ENCODE data around the gene SLC29A3. TPM values are rescaled to one million over a fixed set of nuclear protein-coding genes. Genes with fewer than 3 reads are reported as not detected.

SLC29A3 gene
- total RNA-seq, 3 donors from 2014 or later (not counting 1 experiment from before 2014, with no cell fraction given), result 4.0 to 6.6 (median 5.3) TPM

DNA sequence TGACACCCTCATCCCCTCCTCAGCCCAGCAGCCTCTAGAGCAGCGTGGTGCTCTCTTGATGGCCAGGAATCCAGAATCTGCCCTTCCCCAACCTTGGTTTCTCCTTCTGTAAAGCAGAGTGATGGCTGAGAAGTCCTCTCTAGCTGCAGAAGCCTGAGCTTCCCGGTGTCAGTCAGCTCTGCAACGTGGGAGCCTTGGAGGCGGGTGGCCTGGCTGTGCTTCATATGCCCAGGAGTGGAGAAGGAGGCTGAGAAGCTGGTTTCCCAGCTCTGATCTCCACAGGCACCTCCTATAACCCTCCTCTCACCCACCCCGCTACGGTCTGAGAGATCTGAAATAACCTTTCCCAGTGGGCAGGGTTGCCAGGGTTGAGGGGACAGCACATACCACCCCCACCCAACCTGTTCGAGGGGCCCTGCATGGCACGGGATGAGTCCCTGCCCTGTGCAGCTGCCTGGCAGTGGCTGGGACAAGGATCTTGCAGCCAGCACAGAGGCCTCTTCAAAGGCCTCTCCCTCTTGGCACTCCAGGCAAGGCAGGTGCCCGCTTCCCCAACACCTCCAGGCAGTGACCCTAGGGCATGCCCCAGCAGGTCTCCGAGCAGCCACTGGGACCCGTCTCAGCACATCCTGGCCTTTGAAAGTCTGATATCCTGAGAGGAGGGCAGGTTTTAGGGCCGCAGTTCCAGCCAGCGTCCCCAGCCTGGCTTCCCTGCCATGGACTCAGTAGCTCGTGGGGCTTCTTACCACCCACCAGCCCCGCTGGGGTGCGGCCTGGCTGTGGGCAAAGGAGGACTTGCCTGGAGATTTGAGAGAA is 18.3 kb upstream of the SLC29A3 start:
- Mint-ChIP-seq H3K27me3 (ENCODE audit: low read depth in 2 of 2) (peaks cover 7% of the 10 kb centered on the region in 2 donors), H3K9me3 (no peaks in the 10 kb centered on the region), H3K27ac (no peak overlapping the region), H3K4me3 (no peak overlapping the region), H3K36me3 (no peaks in the 10 kb centered on the region), H3K4me1 (no peaks in the 10 kb centered on the region)
- TF ChIP-seq, protein P1, sequence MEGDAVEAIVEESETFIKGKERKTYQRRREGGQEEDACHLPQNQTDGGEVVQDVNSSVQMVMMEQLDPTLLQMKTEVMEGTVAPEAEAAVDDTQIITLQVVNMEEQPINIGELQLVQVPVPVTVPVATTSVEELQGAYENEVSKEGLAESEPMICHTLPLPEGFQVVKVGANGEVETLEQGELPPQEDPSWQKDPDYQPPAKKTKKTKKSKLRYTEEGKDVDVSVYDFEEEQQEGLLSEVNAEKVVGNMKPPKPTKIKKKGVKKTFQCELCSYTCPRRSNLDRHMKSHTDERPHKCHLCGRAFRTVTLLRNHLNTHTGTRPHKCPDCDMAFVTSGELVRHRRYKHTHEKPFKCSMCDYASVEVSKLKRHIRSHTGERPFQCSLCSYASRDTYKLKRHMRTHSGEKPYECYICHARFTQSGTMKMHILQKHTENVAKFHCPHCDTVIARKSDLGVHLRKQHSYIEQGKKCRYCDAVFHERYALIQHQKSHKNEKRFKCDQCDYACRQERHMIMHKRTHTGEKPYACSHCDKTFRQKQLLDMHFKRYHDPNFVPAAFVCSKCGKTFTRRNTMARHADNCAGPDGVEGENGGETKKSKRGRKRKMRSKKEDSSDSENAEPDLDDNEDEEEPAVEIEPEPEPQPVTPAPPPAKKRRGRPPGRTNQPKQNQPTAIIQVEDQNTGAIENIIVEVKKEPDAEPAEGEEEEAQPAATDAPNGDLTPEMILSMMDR (IDR thresholded peaks at IDR 0.05), result no peak
- no peaks in the 10 kb centered on the region for H3K9me3 ChIP-seq (ENCODE audit: control insufficient read depth, insufficient read depth, low read length)
- no peak overlapping the region for H3K27ac ChIP-seq (ENCODE audit: low read length)
- no peaks in the 10 kb centered on the region for H3K27me3 ChIP-seq (ENCODE audit: control insufficient read depth, insufficient read depth, low read length)
- no peak overlapping the region for H3K4me3 ChIP-seq (ENCODE audit: low read length)
- H3K4me1 ChIP-seq (ENCODE audit: control insufficient read depth, insufficient read depth, low read length), result peaks cover 8% of the 10 kb centered on the region
- ATAC-seq (no peak), DNase-seq (no peak)
- intact Hi-C loops (cut with micrococcal nuclease), result no loop called here
- no peaks in the 10 kb centered on the region for H3K36me3 ChIP-seq (ENCODE audit: control insufficient read depth, insufficient read depth, low read length)
- 86% methylated on average over 15 of the region's 16 CpGs for WGBS (ENCODE audit: insufficient coverage)

DNA sequence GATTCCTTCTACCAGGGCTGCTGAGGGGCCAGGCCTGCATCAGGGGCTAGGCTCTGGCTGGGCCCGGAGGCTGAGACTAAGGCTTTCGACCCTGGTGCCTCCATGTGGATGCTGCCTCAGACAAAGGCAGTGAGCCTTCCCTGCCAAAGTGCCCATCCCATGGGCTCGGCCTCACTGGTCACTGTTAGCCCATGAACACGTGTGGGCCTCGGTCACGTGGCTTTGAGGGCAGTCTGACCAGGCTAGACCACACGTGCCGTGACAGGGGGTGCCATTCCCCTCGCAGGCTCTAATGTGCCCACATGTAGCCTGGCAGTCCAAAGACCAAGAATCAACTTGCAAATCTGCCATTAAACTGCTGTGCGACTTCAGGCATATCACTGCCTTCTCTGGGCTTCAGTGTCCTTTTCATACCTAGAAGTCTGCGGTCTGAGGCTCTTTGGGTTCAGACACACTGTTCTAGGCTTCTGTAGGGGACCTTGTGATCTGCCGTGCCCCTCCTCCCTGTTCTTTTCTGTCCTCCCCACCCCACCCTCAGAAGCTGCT is 17.6 kb upstream of the SLC29A3 start:
- H3K27ac ChIP-seq (ENCODE audit: low read length), result no peak overlapping the region
- H3K36me3 ChIP-seq (ENCODE audit: control insufficient read depth, insufficient read depth, low read length), result no peaks in the 10 kb centered on the region
- H3K4me3 ChIP-seq (ENCODE audit: low read length), result no peak overlapping the region
- H3K4me1 ChIP-seq (ENCODE audit: control insufficient read depth, insufficient read depth, low read length), result peaks cover 8% of the 10 kb centered on the region
- H3K9me3 ChIP-seq (ENCODE audit: control insufficient read depth, insufficient read depth, low read length), result no peaks in the 10 kb centered on the region
- no peak for ATAC-seq
- WGBS (ENCODE audit: insufficient coverage), result 88% methylated on average over 12 of the region's 12 CpGs
- Mint-ChIP-seq H3K4me1 (no peaks in the 10 kb centered on the region), H3K9me3 (no peaks in the 10 kb centered on the region), H3K36me3 (no peaks in the 10 kb centered on the region), H3K4me3 (no peak overlapping the region), H3K27me3 (ENCODE audit: low read depth in 2 of 2) (peaks cover 7% of the 10 kb centered on the region in 2 donors), H3K27ac (no peak overlapping the region)
- H3K27me3 ChIP-seq (ENCODE audit: control insufficient read depth, insufficient read depth, low read length), result no peaks in the 10 kb centered on the region
- intact Hi-C loops (cut with micrococcal nuclease), result no loop called here
- TF ChIP-seq, protein P1 (IDR thresholded peaks at IDR 0.05), result no peak
- DNase-seq, result no peak

DNA sequence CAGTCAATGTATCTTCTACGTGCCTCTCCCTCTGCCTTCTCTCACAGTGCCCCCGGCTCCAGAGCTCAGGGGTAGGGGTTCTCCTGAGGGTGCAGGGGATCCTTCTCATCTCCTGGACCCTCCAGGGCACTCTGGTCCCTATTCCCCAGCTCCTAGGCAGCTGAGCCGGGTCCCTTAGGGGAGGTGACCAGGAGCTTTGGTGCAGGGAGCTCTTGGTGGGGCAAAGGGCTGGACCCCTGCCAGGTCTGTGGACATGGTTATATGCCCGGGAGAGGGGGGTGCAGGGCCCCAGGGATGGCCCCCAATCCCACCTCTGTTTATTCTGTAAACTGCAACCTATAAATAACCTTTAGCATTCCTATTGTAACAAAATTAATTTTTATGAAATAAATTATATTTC is 16.6 kb upstream of the SLC29A3 start:
- Histone ChIP-seq H3K27me3 (ENCODE audit: control insufficient read depth, insufficient read depth, low read length) (no peaks in the 10 kb centered on the region), H3K9me3 (ENCODE audit: control insufficient read depth, insufficient read depth, low read length) (no peaks in the 10 kb centered on the region), H3K36me3 (ENCODE audit: control insufficient read depth, insufficient read depth, low read length) (no peaks in the 10 kb centered on the region), H3K27ac (ENCODE audit: low read length) (no peak overlapping the region), H3K4me3 (ENCODE audit: low read length) (no peak overlapping the region), H3K4me1 (ENCODE audit: control insufficient read depth, insufficient read depth, low read length) (peaks cover 8% of the 10 kb centered on the region)
- Mint-ChIP-seq H3K4me1 (no peaks in the 10 kb centered on the region), H3K27me3 (ENCODE audit: low read depth in 2 of 2) (peaks cover 7% of the 10 kb centered on the region in 2 donors), H3K36me3 (no peaks in the 10 kb centered on the region), H3K4me3 (no peak overlapping the region), H3K9me3 (no peaks in the 10 kb centered on the region), H3K27ac (no peak overlapping the region)
- DNase-seq (no peak), ATAC-seq (no peak)
- 79% methylated on average over 3 of the region's 4 CpGs for WGBS (ENCODE audit: insufficient coverage)
- TF ChIP-seq, protein P1 (IDR thresholded peaks at IDR 0.05), result no peak
- intact Hi-C loops (cut with micrococcal nuclease), result no loop called here

Measured in natural killer cell (primary cell).